Type B pancreatic cell (in vitro differentiated cells): Measurements from ENCODE around the gene GBA2. TPM values are rescaled to one million over a fixed set of nuclear protein-coding genes. Genes with fewer than 3 reads are reported as not detected.
A peak's percentile ranks its signal among the peaks of the same experiment; 100 is the strongest.

Experiments used
- DNase-seq: peaks from one replicate; pipeline ENCODE4 v3.0.0; 2021; ENCODE audit warnings: mixed read lengths; ENCODE audit not compliant: unreplicated experiment; ENCODE audit errors: extremely low spot score
- H3K27ac Mint-ChIP-seq: 2 replicates; pipeline ENCODE4 v1.8.0; 2021; ENCODE audit warnings: mild to moderate bottlenecking, mixed read lengths
- H3K27me3 Mint-ChIP-seq: 2 replicates; pipeline ENCODE4 v1.8.0; 2021; ENCODE audit warnings: mixed read lengths
- H3K36me3 Mint-ChIP-seq: 2 replicates; pipeline ENCODE4 v1.8.0; 2021; ENCODE audit warnings: mixed read lengths
- H3K4me1 Mint-ChIP-seq: one replicate; pipeline ENCODE4 v1.8.0; 2021; ENCODE audit warnings: mixed read lengths; ENCODE audit not compliant: unreplicated experiment
- H3K4me3 Mint-ChIP-seq: 2 replicates; pipeline ENCODE4 v1.8.0; 2021; ENCODE audit warnings: mild to moderate bottlenecking, mixed read lengths
- H3K9me3 Mint-ChIP-seq: 2 replicates; pipeline ENCODE4 v1.8.0; 2021; ENCODE audit warnings: mixed read lengths
- total RNA-seq: library from RNA; stranded (reverse); gene quantifications from 2 replicates; pipeline ENCODE4 v1.2.1, GENCODE V29; 2021; ENCODE audit warnings: low replicate concordance
- TF ChIP-seq, protein P1 (sequence below): fragments of 200-600 bp; sonication (generic); conservative IDR thresholded peaks from 2 replicates; pipeline ENCODE4 v1.5.0; 2021; ENCODE audit warnings: antibody characterized with exemption, mild to moderate bottlenecking

The GBA2 gene
- total RNA-seq, 1 donor from 2014 or later, result 100 TPM

DNA sequence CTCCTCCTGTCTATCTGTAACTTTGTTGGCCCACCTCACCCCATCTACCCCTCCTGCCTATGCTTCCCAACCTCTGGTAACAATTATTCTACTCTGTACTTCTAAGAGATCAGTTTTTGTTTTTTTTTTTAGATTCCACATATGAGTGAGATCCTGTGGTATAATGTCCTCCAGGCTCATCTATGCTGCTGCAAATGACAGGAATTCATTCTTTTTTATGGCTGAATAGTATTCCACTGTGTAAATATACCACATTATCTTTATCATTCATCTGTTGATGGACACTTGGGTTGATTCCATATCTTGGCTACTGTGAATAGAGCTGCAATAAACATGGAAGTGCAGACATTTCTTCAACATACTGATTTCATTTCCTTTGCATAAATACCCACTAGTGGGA lies 34.4 kb upstream of the GBA2 start:
- no peak overlapping the region for H3K4me3 Mint-ChIP-seq
- no peak overlapping the region for H3K27ac Mint-ChIP-seq
- no peaks in the 10 kb centered on the region for H3K27me3 Mint-ChIP-seq
- H3K4me1 Mint-ChIP-seq, result no peaks in the 10 kb centered on the region
- DNase-seq, result no peak
- TF ChIP-seq, protein P1, sequence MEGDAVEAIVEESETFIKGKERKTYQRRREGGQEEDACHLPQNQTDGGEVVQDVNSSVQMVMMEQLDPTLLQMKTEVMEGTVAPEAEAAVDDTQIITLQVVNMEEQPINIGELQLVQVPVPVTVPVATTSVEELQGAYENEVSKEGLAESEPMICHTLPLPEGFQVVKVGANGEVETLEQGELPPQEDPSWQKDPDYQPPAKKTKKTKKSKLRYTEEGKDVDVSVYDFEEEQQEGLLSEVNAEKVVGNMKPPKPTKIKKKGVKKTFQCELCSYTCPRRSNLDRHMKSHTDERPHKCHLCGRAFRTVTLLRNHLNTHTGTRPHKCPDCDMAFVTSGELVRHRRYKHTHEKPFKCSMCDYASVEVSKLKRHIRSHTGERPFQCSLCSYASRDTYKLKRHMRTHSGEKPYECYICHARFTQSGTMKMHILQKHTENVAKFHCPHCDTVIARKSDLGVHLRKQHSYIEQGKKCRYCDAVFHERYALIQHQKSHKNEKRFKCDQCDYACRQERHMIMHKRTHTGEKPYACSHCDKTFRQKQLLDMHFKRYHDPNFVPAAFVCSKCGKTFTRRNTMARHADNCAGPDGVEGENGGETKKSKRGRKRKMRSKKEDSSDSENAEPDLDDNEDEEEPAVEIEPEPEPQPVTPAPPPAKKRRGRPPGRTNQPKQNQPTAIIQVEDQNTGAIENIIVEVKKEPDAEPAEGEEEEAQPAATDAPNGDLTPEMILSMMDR, result no peak
- H3K36me3 Mint-ChIP-seq, result peaks cover 4% of the 10 kb centered on the region
- H3K9me3 Mint-ChIP-seq, result no peaks in the 10 kb centered on the region

DNA sequence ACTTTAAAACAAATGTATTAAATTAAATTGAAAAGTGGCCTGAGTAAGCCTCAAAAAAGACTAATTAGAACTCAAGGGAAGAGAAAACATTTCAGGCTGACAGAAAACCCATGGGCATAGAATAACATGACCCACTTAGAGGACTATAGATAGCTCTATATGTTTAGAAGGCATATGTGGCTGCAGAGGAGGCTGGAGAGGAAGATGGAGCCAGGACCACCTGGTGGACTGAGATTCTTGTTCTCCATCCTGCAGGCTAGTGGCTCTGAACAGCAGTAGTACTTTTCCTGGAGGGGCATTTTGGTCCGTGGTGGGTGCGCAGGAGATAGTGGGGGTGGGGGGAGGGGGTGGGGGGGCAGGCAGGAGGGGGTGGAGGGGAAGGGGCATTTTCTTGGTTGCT lies 32.0 kb upstream of the GBA2 start:
- H3K36me3 Mint-ChIP-seq, result no peaks in the 10 kb centered on the region
- no peaks in the 10 kb centered on the region for H3K9me3 Mint-ChIP-seq
- no peaks in the 10 kb centered on the region for H3K27me3 Mint-ChIP-seq
- H3K4me1 Mint-ChIP-seq, result no peaks in the 10 kb centered on the region
- no peak overlapping the region for H3K27ac Mint-ChIP-seq
- H3K4me3 Mint-ChIP-seq, result no peak overlapping the region
- DNase-seq, result no peak
- TF ChIP-seq, protein P1, result no peak

DNA sequence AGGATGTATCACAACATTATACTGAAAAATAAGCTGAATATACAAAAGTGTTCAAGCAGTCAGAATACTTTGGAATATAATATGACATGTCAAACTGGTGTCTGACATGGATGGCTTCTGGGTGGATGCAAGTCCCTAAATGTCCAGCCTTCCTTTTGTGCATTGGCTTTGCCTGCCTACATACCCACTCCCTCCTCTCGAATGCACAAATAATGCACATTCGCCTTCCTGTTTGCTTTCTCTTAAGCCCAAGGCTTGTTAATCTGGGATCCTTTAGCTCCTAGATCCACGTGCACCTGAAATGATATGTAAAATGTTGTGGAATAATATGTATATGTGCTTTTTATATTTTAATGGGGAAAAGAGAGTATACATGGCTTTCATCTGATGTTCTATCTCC lies 29.5 kb upstream of the GBA2 start:
- H3K27ac Mint-ChIP-seq, result no peak overlapping the region
- no peaks in the 10 kb centered on the region for H3K27me3 Mint-ChIP-seq
- no peak for DNase-seq
- no peaks in the 10 kb centered on the region for H3K36me3 Mint-ChIP-seq
- H3K4me1 Mint-ChIP-seq, result peaks cover 10% of the 10 kb centered on the region
- H3K4me3 Mint-ChIP-seq, result no peak overlapping the region
- TF ChIP-seq, protein P1, result no peak
- H3K9me3 Mint-ChIP-seq, result no peaks in the 10 kb centered on the region

DNA sequence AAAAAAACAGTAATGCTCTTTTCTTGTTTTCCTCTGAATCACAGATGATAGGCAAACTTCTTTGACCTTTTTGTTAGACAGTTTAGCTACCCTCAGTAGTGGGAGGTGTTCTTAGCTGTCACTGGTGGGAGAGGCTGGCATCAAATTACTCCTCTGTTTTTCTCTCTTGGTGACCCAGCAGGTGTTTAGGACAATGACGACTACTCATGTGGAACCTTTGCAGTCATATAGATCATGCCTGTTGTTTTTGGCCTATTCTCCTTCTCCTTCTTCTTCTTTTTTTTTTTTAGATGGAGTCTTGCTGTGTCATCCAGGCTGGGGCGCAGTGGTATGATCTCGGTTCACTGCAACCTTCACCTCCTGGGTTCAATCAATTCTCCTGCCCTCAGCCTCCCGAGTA lies 27.0 kb upstream of the GBA2 start:
- H3K9me3 Mint-ChIP-seq, result no peaks in the 10 kb centered on the region
- TF ChIP-seq, protein P1, result no peak
- H3K27ac Mint-ChIP-seq, result peak overlapping the region; percentile 30
- peaks cover 10% of the 10 kb centered on the region for H3K4me1 Mint-ChIP-seq
- no peaks in the 10 kb centered on the region for H3K27me3 Mint-ChIP-seq
- no peaks in the 10 kb centered on the region for H3K36me3 Mint-ChIP-seq
- no peak for DNase-seq
- no peak overlapping the region for H3K4me3 Mint-ChIP-seq

DNA sequence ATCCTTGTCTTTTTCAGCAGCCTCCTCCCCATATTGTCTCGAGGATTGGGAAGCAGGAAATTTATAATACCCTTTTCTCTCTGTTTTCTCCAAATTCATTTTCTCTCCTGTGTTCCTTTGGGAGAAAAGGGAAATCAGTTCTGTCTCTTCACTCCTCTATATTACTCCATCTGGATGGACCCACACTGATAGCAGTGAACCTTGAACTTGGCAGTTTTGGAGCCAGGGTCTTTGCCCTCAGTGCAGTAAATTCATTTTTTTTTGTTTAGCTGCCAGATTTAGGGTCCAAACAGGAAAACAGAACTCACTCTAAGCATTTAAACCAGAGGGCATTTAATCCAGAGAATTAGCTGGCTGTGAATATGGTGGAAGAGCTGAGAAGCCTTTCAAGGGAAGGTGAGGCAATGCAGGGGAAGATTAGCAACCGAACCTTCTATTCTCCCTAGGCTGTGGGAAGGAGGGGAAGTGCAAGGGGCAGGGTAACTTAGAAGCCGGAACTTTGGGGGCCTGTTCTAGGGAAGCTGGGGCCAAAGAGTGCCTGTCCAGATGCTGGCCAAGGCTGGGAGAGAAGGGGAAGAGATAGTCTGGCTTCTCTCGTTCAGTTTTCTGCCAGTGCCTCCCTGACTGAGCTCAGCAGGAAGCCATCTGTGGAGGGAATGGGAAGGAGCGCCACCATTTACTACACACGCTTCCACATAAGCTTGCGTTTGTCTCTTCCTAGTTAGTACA lies 26.0 kb upstream of the GBA2 start:
- DNase-seq, result no peak
- H3K4me3 Mint-ChIP-seq, result no peak overlapping the region
- H3K4me1 Mint-ChIP-seq, result peaks cover 10% of the 10 kb centered on the region
- no peaks in the 10 kb centered on the region for H3K9me3 Mint-ChIP-seq
- no peaks in the 10 kb centered on the region for H3K27me3 Mint-ChIP-seq
- TF ChIP-seq, protein P1, result no peak
- H3K27ac Mint-ChIP-seq, result no peak overlapping the region
- no peaks in the 10 kb centered on the region for H3K36me3 Mint-ChIP-seq
